ENCODE results near the gene SPG21. TPM values are rescaled to one million over a fixed set of nuclear protein-coding genes. Genes with fewer than 3 reads are reported as not detected.
A peak's percentile ranks its signal among the peaks of the same experiment; 100 is the strongest.

The SPG21 gene
- total and polyA plus RNA-seq, 2 of the 4 experiments (the other 2 are of a cell fraction) = 59.9 to 60.8 TPM

DNA sequence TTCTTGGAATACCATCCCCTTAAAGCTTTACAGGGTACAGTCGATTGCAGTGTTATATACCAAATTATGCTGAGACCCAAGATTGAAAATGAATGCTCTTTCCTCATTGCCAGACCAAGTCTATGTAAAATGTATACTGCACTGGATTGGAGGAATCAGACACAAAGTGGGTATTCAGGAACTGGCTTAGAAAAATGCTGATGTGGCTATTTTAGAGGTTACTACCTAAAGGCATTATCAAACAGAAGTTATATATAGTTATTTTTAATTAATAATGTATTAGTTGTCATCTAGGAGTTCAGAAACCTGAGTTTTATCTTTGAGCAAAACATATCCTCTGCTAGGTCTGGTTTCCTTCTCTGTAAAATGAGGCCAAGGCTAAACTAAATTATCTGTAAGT is 3.6 kb upstream of the SPG21 start:
- Histone ChIP-seq H3K9me3 (ENCODE audit: control insufficient read depth, insufficient read depth, low read length) (no peaks in the 10 kb centered on the region), H2BK5ac (ENCODE audit: low read depth, low read length, poor library complexity, severe bottlenecking) (no peak overlapping the region), H2AK5ac (ENCODE audit: low read depth, low read length) (no peak overlapping the region), H2AK9ac (replicated peaks; ENCODE audit: low read depth, low read length, poor library complexity) (no peak overlapping the region), H3K56ac (ENCODE audit: extremely low read depth, insufficient read depth, low read length) (no peak overlapping the region), H3K4ac (ENCODE audit: low read depth, low read length) (no peak overlapping the region), H3K4me3 (ENCODE audit: insufficient read depth, low read depth, low read length) (no peak overlapping the region), H4K5ac (ENCODE audit: low read depth, low read length) (no peak overlapping the region), H3K14ac (replicated peaks; ENCODE audit: low read depth, low read length) (no peak overlapping the region), H3K79me1 (ENCODE audit: low read depth in 1 of 2, low read length in 2 of 2) (peaks cover 2 to 20% of the 10 kb centered on the region in 2 experiments; a peak in 3 of 4 replicates), H3K27me3 (ENCODE audit: control insufficient read depth, insufficient read depth, low read length) (no peaks in the 10 kb centered on the region), H2BK120ac (ENCODE audit: low read depth, low read length) (no peak overlapping the region), H3K23ac (ENCODE audit: low read depth, low read length) (no peak overlapping the region), H2BK15ac (ENCODE audit: low read depth, low read length) (no peak overlapping the region), H3K4me2 (ENCODE audit: low read depth, low read length) (no peak overlapping the region; the same call in 1 of the 2 replicates), H3K4me1 (ENCODE audit: control insufficient read depth, insufficient read depth, low read length) (no peaks in the 10 kb centered on the region), H3K9me1 (ENCODE audit: insufficient read depth, low read length) (no peaks in the 10 kb centered on the region; the same call in 1 of the 2 replicates), H3K9ac (ENCODE audit: low read depth, low read length) (no peak overlapping the region), H2BK20ac (ENCODE audit: low read depth, low read length) (no peak overlapping the region), H4K20me1 (ENCODE audit: insufficient read depth, low read length) (no peaks in the 10 kb centered on the region; the same call in 1 of the 2 replicates), H4K91ac (ENCODE audit: insufficient read depth, low read depth, low read length) (no peak overlapping the region), H4K8ac (ENCODE audit: low read depth in 2 of 2, low read length in 2 of 2) (no peak overlapping the region), H2AFZ (replicated peaks; ENCODE audit: low read length, poor library complexity) (no peak overlapping the region), H3K36me3 (ENCODE audit: control insufficient read depth, insufficient read depth, low read length) (no peaks in the 10 kb centered on the region), H3K18ac (ENCODE audit: low read depth, low read length) (no peak overlapping the region), H3K27ac (ENCODE audit: insufficient read depth, low read length) (no peak overlapping the region)
- intact Hi-C loops (cut with micrococcal nuclease) = no loop called here
- ATAC-seq (ENCODE audit: low read depth) = no peak
- dilution Hi-C loops (cut with HindIII; ENCODE audit: low sequenced_read_pairs, unreplicated experiment) = no loop called here
- TF ChIP-seq POLR2A (IDR thresholded peaks at IDR 0.05; ENCODE audit: low read depth, low read length) = no peak
- peak; percentile 98 for TF ChIP-seq MAFK (IDR thresholded peaks at IDR 0.05; ENCODE audit: low read depth, low read length)
- ChIA-PET POLR2A (ENCODE audit: unreplicated experiment) (no interaction called here), CTCF (no interaction called here)
- BruUV-seq (replicated peaks) = no TSS peak
- no CpG with 5 or more reads among the region's 1 CpG for WGBS, 2 experiments (ENCODE audit: extremely low coverage in 2 of 2, insufficient read length in 1 of 2)
- in situ Hi-C loops (cut with MboI; ENCODE audit: low sequenced_read_pairs) = no loop called here
- no peak for DNase-seq
